OCI-LY3 (cell line): ENCODE measurements around the gene ZMYND11.

Source experiments
- H2AFZ ChIP-seq: fragments of 200-600, 300-600 bp; shearing (Covaris generic); 2 replicates; pipeline ENCODE4 v1.6.0; 2014; ENCODE audit warnings: antibody characterized with exemption, low read depth, low read length
- H3K27ac ChIP-seq: fragments of 200-600, 300-600 bp; sonication (generic); 2 replicates; pipeline ENCODE4 v1.5.1; 2014; ENCODE audit warnings: mild to moderate bottlenecking, low read length, moderate library complexity, mixed read lengths
- H3K27me3 ChIP-seq: fragments of 200-600, 300-600 bp; sonication (generic); 2 replicates; pipeline ENCODE4 v1.6.1; 2014; ENCODE audit warnings: low read depth, low read length, mixed read lengths
- H3K36me3 ChIP-seq: fragments of 200-600, 300-600 bp; sonication (generic); replicated peaks from 2 replicates; pipeline ENCODE3; 2014; ENCODE audit warnings: low read depth, low read length, mixed read lengths
- H3K4me1 ChIP-seq: fragments of 300-600, 200-600 bp; sonication (generic); 2 replicates; pipeline ENCODE4 v1.6.1; 2014; ENCODE audit warnings: low read length, mixed read lengths
- H3K4me2 ChIP-seq: fragments of 200-600, 300-600 bp; sonication (generic); 2 replicates; pipeline ENCODE4 v1.6.1; 2014; ENCODE audit warnings: low read length, mixed read lengths
- H3K4me3 ChIP-seq: fragments of 300-600, 200-600 bp; sonication (generic); 2 replicates; pipeline ENCODE4 v1.5.1; 2014; ENCODE audit warnings: antibody characterized with exemption, mild to moderate bottlenecking, low read length, moderate library complexity
- H3K79me2 ChIP-seq: fragments of 300-600, 200-600 bp; shearing (Covaris generic); 2 replicates; pipeline ENCODE4 v1.6.1; 2014; ENCODE audit warnings: mild to moderate bottlenecking, low read length, mixed read lengths
- H3K9ac ChIP-seq: fragments of 300-600, 200-600 bp; shearing (Covaris generic); 2 replicates; pipeline ENCODE4 v1.6.0; 2014; ENCODE audit warnings: mild to moderate bottlenecking, low read length, moderate library complexity
- H3K9me3 ChIP-seq: fragments of 200-600, 300-600 bp; shearing (Covaris generic); 2 replicates; pipeline ENCODE4 v1.6.1; 2014; ENCODE audit warnings: low read length, mixed read lengths; ENCODE audit not compliant: insufficient read depth
- H4K20me1 ChIP-seq: fragments of 200-600, 300-600 bp; sonication (generic); 2 replicates; pipeline ENCODE4 v1.6.1; 2016; ENCODE audit warnings: low read length, mixed read lengths; ENCODE audit not compliant: insufficient read depth
- CTCF ChIP-seq: fragments of 200-600, 300-600 bp; sonication (generic); IDR thresholded peaks from 2 replicates; pipeline ENCODE4 v1.5.1; 2014; ENCODE audit warnings: antibody characterized with exemption, low read length, low read depth
- EZH2phosphoT487 ChIP-seq: fragments of 200-600 bp; shearing (Covaris generic); IDR thresholded peaks from 2 replicates; pipeline ENCODE4 v1.6.1; 2018; ENCODE audit warnings: antibody characterized with exemption, mixed run types, low read depth

ZMYND11 gene

DNA sequence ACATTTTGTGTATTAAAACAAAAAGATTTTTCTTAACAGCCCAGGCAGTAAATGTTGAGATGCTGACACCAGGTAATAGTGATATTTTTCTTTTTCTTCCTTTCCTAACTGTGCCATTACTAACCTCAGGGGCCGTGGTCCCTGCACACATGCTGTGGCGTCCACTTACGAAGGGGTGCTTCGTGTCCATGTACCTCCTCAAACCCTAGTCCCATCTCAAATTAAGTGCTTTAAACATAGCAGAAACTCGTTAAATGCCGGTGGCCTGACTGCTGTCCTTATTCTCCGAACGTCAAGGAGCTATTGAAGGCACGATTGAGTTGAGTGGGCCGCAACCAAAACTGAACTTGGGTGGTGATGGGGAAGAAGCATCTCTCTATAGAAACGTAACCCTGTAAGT lies 132.4 kb downstream of the ZMYND11 start:
- H3K79me2 ChIP-seq: no peaks in the 10 kb centered on the region
- TF ChIP-seq CTCF: no peak
- TF ChIP-seq EZH2phosphoT487: no peak
- H3K36me3 ChIP-seq: no peaks in the 10 kb centered on the region
- H3K4me2 ChIP-seq: no peak overlapping the region
- H3K27ac ChIP-seq: no peak overlapping the region
- no peaks in the 10 kb centered on the region for H3K27me3 ChIP-seq
- H3K9me3 ChIP-seq: no peaks in the 10 kb centered on the region
- no peaks in the 10 kb centered on the region for H4K20me1 ChIP-seq
- no peak overlapping the region for H3K9ac ChIP-seq
- no peak overlapping the region for H2AFZ ChIP-seq
- H3K4me1 ChIP-seq: no peaks in the 10 kb centered on the region
- no peak overlapping the region for H3K4me3 ChIP-seq

DNA sequence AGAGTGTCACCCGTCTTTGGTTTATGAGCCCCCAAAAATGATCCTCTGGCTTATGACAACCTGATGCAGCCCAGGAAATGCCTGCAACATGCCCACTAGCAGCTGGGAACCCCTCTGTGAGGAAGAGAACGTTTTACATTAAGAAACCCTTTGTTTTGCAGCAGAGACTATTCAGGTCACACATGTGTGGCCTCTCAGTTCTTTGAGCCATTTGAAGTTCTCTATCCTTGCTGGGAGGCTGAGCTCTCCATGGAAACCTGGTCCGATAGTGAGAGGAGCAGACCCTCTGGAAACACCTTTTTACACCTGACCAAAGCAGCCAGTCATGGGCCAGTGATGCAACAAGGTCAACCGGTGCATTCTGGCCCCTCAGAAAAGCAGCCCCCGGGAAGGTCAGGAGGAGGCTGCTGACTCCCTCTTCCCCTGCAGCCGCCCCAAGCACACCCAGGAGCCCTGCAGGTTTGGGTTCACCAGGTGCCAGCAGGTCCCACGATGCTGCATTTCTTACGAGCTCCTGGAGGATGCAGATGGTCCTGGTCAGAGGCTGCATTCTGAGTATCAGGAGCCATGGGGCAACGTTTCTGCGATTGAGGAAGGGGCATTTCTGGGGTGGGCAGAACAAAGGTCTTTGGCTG lies 134.3 kb downstream of the ZMYND11 start:
- no peaks in the 10 kb centered on the region for H3K4me1 ChIP-seq
- H3K9me3 ChIP-seq: no peaks in the 10 kb centered on the region
- no peaks in the 10 kb centered on the region for H4K20me1 ChIP-seq
- no peak for TF ChIP-seq CTCF
- TF ChIP-seq EZH2phosphoT487: no peak
- H2AFZ ChIP-seq: no peak overlapping the region
- no peak overlapping the region for H3K27ac ChIP-seq
- no peaks in the 10 kb centered on the region for H3K27me3 ChIP-seq
- no peak overlapping the region for H3K4me2 ChIP-seq
- no peak overlapping the region for H3K9ac ChIP-seq
- H3K36me3 ChIP-seq: no peaks in the 10 kb centered on the region
- no peak overlapping the region for H3K4me3 ChIP-seq
- no peaks in the 10 kb centered on the region for H3K79me2 ChIP-seq

- Histone ChIP-seq H3K27me3 (no peaks in the 10 kb centered on the region), H3K4me2 (no peak overlapping the region)
Measured at GRCh38 chr10:271201-271600, 135.9 kb downstream of the ZMYND11 start.

GRCh38 chr10:271722-272121 lies 136.5 kb downstream of the ZMYND11 start:
- Histone ChIP-seq H3K9me3 (no peaks in the 10 kb centered on the region), H3K4me3 (no peak overlapping the region), H2AFZ (no peak overlapping the region), H3K27ac (no peak overlapping the region), H3K4me2 (no peak overlapping the region), H3K79me2 (no peaks in the 10 kb centered on the region), H3K27me3 (no peaks in the 10 kb centered on the region), H3K4me1 (no peaks in the 10 kb centered on the region), H3K9ac (no peak overlapping the region), H3K36me3 (no peaks in the 10 kb centered on the region), H4K20me1 (no peaks in the 10 kb centered on the region)
- TF ChIP-seq CTCF (no peak), EZH2phosphoT487 (no peak)

More at GRCh38 chr10:271201-271600, 135.9 kb downstream of the ZMYND11 start:
- Histone ChIP-seq H4K20me1 (no peaks in the 10 kb centered on the region), H3K36me3 (no peaks in the 10 kb centered on the region), H3K4me3 (no peak overlapping the region), H3K27ac (no peak overlapping the region), H3K9me3 (no peaks in the 10 kb centered on the region), H3K79me2 (no peaks in the 10 kb centered on the region), H3K9ac (no peak overlapping the region), H3K4me1 (no peaks in the 10 kb centered on the region), H2AFZ (no peak overlapping the region)
- no peak for TF ChIP-seq EZH2phosphoT487
- no peak for TF ChIP-seq CTCF
